ENCODE measurements around the gene CCP110.

The CCP110 gene
- 22.3 to 35.8 (median 30.4) reads per million in 4 donors for total RNA-seq

GRCh38 chr16:19523559-19524355 lies at the start of gene CCP110:
CCP110 (plus strand) TSS chr16:19523942; CDS start chr16:19527882, 3,940 bp downstream.
- peak; percentile 86 to 95 (median 93) for DNase-seq

GRCh38 chr16:19474617-19475016 lies 49.1 kb upstream of the CCP110 start:
- no peak for DNase-seq

GRCh38 chr16:19478505-19478904 lies 45.2 kb upstream of the CCP110 start:
- DNase-seq = no peak

- DNase-seq = no peak
Measured at GRCh38 chr16:19479302-19479721, 44.4 kb upstream of the CCP110 start.

GRCh38 chr16:19481296-19481695 lies 42.4 kb upstream of the CCP110 start:
- DNase-seq = no peak

- no peak for DNase-seq
Measured at GRCh38 chr16:19481769-19482168, 42.0 kb upstream of the CCP110 start.

GRCh38 chr16:19482291-19482690 lies 41.5 kb upstream of the CCP110 start:
- no peak for DNase-seq

- no peak for DNase-seq
Measured at GRCh38 chr16:19484096-19484495, 39.6 kb upstream of the CCP110 start.

GRCh38 chr16:19485611-19486010 lies 38.1 kb upstream of the CCP110 start:
- no peak for DNase-seq

GRCh38 chr16:19486051-19486450 lies 37.7 kb upstream of the CCP110 start:
- no peak for DNase-seq

- DNase-seq = no peak
Measured at GRCh38 chr16:19486750-19487325, 36.9 kb upstream of the CCP110 start.

- no peak for DNase-seq
Measured at GRCh38 chr16:19488213-19488640, 35.5 kb upstream of the CCP110 start.

GRCh38 chr16:19490619-19491018 lies 33.1 kb upstream of the CCP110 start:
- no peak for DNase-seq

- DNase-seq = no peak
Measured at GRCh38 chr16:19497176-19497575, 26.6 kb upstream of the CCP110 start.

- no peak for DNase-seq
Measured at GRCh38 chr16:19499006-19499405, 24.7 kb upstream of the CCP110 start.

GRCh38 chr16:19499481-19499880 lies 24.3 kb upstream of the CCP110 start:
- DNase-seq = no peak

- peak; percentile 27 to 57 (median 43) for DNase-seq
Measured at GRCh38 chr16:19502395-19503131, 21.2 kb upstream of the CCP110 start.

GRCh38 chr16:19503461-19504075 lies 20.2 kb upstream of the CCP110 start:
- DNase-seq = no peak

- DNase-seq = no peak
Measured at GRCh38 chr16:19505600-19506303, 18.0 kb upstream of the CCP110 start.

GRCh38 chr16:19506965-19507364 lies 16.8 kb upstream of the CCP110 start:
- no peak for DNase-seq

- DNase-seq = no peak
Measured at GRCh38 chr16:19507867-19508266, 15.9 kb upstream of the CCP110 start.

GRCh38 chr16:19512297-19512696 lies 11.4 kb upstream of the CCP110 start:
- no peak for DNase-seq
